GM23338 (cell line): ENCODE measurements around the gene THNSL1. TPM values are rescaled to one million over a fixed set of nuclear protein-coding genes. Genes with fewer than 3 reads are reported as not detected.

Experiments used
- ATAC-seq: fragments of 200-7000 bp; cut with Tn5 transposase; 3 replicates; pipeline ENCODE4 v1.9.1; 2020
- DNase-seq: peaks from one replicate; pipeline ENCODE4 v3.0.0-alpha.2; 2015; ENCODE audit warnings: low spot score
- H2AFZ ChIP-seq: fragments of 200-600 bp; sonication (generic); 2 replicates; pipeline ENCODE4 v1.8.0; 2016; ENCODE audit warnings: antibody characterized with exemption, mild to moderate bottlenecking, moderate library complexity
- H3F3A ChIP-seq: fragments of 200-600 bp; sonication (generic); replicated peaks from 2 replicates; pipeline ENCODE4 v1.8.0; 2017; ENCODE audit warnings: antibody characterized with exemption, mixed run types, low read depth
- H3K27ac ChIP-seq: fragments of 200-600 bp; sonication (generic); 2 replicates; pipeline ENCODE4 v1.6.1; 2016; ENCODE audit warnings: low read depth
- H3K27me3 ChIP-seq: fragments of 200-600 bp; sonication (generic); 2 replicates; pipeline ENCODE4 v1.8.0; 2016; ENCODE audit warnings: mild to moderate bottlenecking, mixed run types, moderate library complexity; ENCODE audit not compliant: insufficient read depth
- H3K36me3 ChIP-seq: fragments of 200-600 bp; sonication (generic); 2 replicates; pipeline ENCODE4 v1.8.0; 2016; ENCODE audit warnings: mild to moderate bottlenecking; ENCODE audit not compliant: insufficient read depth
- H3K4me1 ChIP-seq: fragments of 200-600 bp; sonication (generic); 2 replicates; pipeline ENCODE4 v1.8.0; 2016; ENCODE audit warnings: mild to moderate bottlenecking, moderate library complexity; ENCODE audit not compliant: insufficient read depth
- H3K4me2 ChIP-seq: fragments of 200-600 bp; sonication (generic); 2 replicates; pipeline ENCODE4 v1.7.1; 2017; ENCODE audit warnings: mixed run types
- H3K4me3 ChIP-seq: fragments of 200-600 bp; sonication (generic); 2 replicates; pipeline ENCODE4 v1.6.1; 2016; ENCODE audit warnings: mixed run types
- H3K79me2 ChIP-seq: fragments of 200-600 bp; sonication (generic); replicated peaks from 2 replicates; pipeline ENCODE4 v1.8.0; 2017; ENCODE audit warnings: mild to moderate bottlenecking; ENCODE audit not compliant: insufficient read depth
- H3K9me2 ChIP-seq: fragments of 200-600 bp; sonication (generic); 2 replicates; pipeline ENCODE4 v1.8.0; 2017; ENCODE audit not compliant: insufficient read depth
- H4K20me1 ChIP-seq: fragments of 200-600 bp; sonication (generic); replicated peaks from 2 replicates; pipeline ENCODE4 v1.8.0; 2017; ENCODE audit warnings: mild to moderate bottlenecking; ENCODE audit not compliant: insufficient read depth
- H3K27ac Mint-ChIP-seq: 2 replicates; pipeline ENCODE4 v1.8.0; 2020; ENCODE audit warnings: inconsistent platforms, mild to moderate bottlenecking, moderate library complexity, mixed read lengths
- H3K27me3 Mint-ChIP-seq: 3 replicates; pipeline ENCODE4 v1.8.0; 2022; ENCODE audit warnings: low read depth, mild to moderate bottlenecking, moderate library complexity, mixed read lengths, inconsistent platforms; ENCODE audit not compliant: insufficient read depth, poor library complexity
- H3K36me3 Mint-ChIP-seq: 3 replicates; pipeline ENCODE4 v1.8.0; 2021; ENCODE audit warnings: low read depth, mild to moderate bottlenecking, inconsistent platforms, moderate library complexity, mixed read lengths
- H3K4me1 Mint-ChIP-seq: 3 replicates; pipeline ENCODE4 v1.8.0; 2020; ENCODE audit warnings: mild to moderate bottlenecking, inconsistent platforms, mixed read lengths
- H3K4me3 Mint-ChIP-seq: 3 replicates; pipeline ENCODE4 v1.8.0; 2021; ENCODE audit warnings: moderate library complexity, mild to moderate bottlenecking, inconsistent platforms, mixed read lengths
- H3K9me3 Mint-ChIP-seq: 3 replicates; pipeline ENCODE4 v1.8.0; 2020; ENCODE audit warnings: moderate library complexity, mild to moderate bottlenecking, inconsistent platforms, mixed read lengths
- CREB1 ChIP-seq: fragments of 250-450 bp; sonication (Bioruptor Pico); IDR thresholded peaks from 2 replicates; pipeline ENCODE4 v1.5.0; 2020; ENCODE audit warnings: low read depth, mild to moderate bottlenecking, moderate library complexity
- EZH2 ChIP-seq: fragments of 200-600 bp; sonication (generic); IDR thresholded peaks from one replicate; pipeline ENCODE4 v1.8.0; 2017; ENCODE audit warnings: antibody characterized with exemption, mild to moderate bottlenecking, low read depth; ENCODE audit not compliant: unreplicated experiment
- EZH2phosphoT487 ChIP-seq: fragments of 200-600 bp; sonication (generic); IDR thresholded peaks from one replicate; pipeline ENCODE4 v1.8.1; 2018; ENCODE audit warnings: antibody characterized with exemption; ENCODE audit not compliant: unreplicated experiment
- JUNB ChIP-seq: IDR thresholded peaks from one replicate; pipeline ENCODE4 v1.6.1; 2016; ENCODE audit warnings: antibody characterized with exemption; ENCODE audit not compliant: unreplicated experiment
- NANOG ChIP-seq: IDR thresholded peaks from 2 replicates; pipeline ENCODE4 v1.6.1; 2016; ENCODE audit warnings: antibody characterized with exemption, borderline replicate concordance
- POLR2AphosphoS5 ChIP-seq: IDR thresholded peaks from 2 replicates; pipeline ENCODE4 v1.6.1; 2016; ENCODE audit warnings: antibody characterized with exemption, low read depth
- REST ChIP-seq: IDR thresholded peaks from one replicate; pipeline ENCODE4 v1.6.1; 2018; ENCODE audit warnings: antibody characterized with exemption; ENCODE audit not compliant: unreplicated experiment
- STAT1 ChIP-seq: IDR thresholded peaks from one replicate; pipeline ENCODE4 v1.6.1; 2016; ENCODE audit warnings: antibody characterized with exemption; ENCODE audit not compliant: unreplicated experiment
- ZNF114 ChIP-seq: fragments of 250-450 bp; sonication (Bioruptor Pico); IDR thresholded peaks from 2 replicates; pipeline ENCODE4 v1.5.0; 2020; ENCODE audit warnings: mild to moderate bottlenecking, moderate library complexity
- ZNF331 ChIP-seq: fragments of 250-450 bp; sonication (Bioruptor Pico); IDR thresholded peaks from 2 replicates; pipeline ENCODE4 v1.5.0; 2020; ENCODE audit warnings: low read depth, mild to moderate bottlenecking, moderate library complexity
- polyA plus RNA-seq: library from polyadenylated mRNA; unstranded; fragments of >200 nt; fragmentation: Nextera tagmentation; extraction: Ambion mirVana; gene quantifications from 2 replicates; pipeline ENCODE4 v1.2.1, GENCODE V29; 2016
- total RNA-seq: library from RNA; depleted of rRNA; stranded (reverse); fragments of >200 nt; shearing (Covaris generic); gene quantifications from 2 replicates; pipeline ENCODE4 v1.2.3, GENCODE V29; 2014
- TF ChIP-seq, protein P1 (sequence below): fragments of 250-450 bp; sonication (Bioruptor Pico); IDR thresholded peaks from 2 replicates; pipeline ENCODE4 v1.5.0; 2020; ENCODE audit warnings: mild to moderate bottlenecking, moderate library complexity
- TF ChIP-seq, protein P2 (sequence below): IDR thresholded peaks from 2 replicates; pipeline ENCODE4 v1.6.1; 2016; ENCODE audit warnings: antibody characterized with exemption
- TF ChIP-seq, protein P3 (sequence below), 2 experiments: fragments of 200-600 bp in 1 of 2; sonication (generic) in 1 of 2; conservative IDR thresholded peaks; 2 replicates each; pipeline versions ENCODE4 v1.5.1 to v1.6.1; 2016 to 2017; ENCODE audit warnings: antibody characterized with exemption in 2 of 2, low read depth in 2 of 2, mild to moderate bottlenecking in 2 of 2, moderate library complexity in 1 of 2

The THNSL1 gene
- total and polyA plus RNA-seq, 2 experiments from 2014 or later: 2.6 to 5.8 TPM

- Histone ChIP-seq H3K27me3 (no peaks in the 10 kb centered on the region), H2AFZ (no peak overlapping the region), H3K4me1 (no peaks in the 10 kb centered on the region), H3F3A (no peaks in the 10 kb centered on the region), H4K20me1 (no peaks in the 10 kb centered on the region), H3K27ac (no peak overlapping the region), H3K9me2 (no peaks in the 10 kb centered on the region), H3K4me2 (no peak overlapping the region), H3K36me3 (no peaks in the 10 kb centered on the region), H3K4me3 (no peak overlapping the region), H3K79me2 (no peaks in the 10 kb centered on the region)
- no peaks in the 10 kb centered on the region for H3K4me1 Mint-ChIP-seq
- H3K4me3 Mint-ChIP-seq: no peak overlapping the region
- H3K27ac Mint-ChIP-seq: no peak overlapping the region
- TF ChIP-seq, protein P1, sequence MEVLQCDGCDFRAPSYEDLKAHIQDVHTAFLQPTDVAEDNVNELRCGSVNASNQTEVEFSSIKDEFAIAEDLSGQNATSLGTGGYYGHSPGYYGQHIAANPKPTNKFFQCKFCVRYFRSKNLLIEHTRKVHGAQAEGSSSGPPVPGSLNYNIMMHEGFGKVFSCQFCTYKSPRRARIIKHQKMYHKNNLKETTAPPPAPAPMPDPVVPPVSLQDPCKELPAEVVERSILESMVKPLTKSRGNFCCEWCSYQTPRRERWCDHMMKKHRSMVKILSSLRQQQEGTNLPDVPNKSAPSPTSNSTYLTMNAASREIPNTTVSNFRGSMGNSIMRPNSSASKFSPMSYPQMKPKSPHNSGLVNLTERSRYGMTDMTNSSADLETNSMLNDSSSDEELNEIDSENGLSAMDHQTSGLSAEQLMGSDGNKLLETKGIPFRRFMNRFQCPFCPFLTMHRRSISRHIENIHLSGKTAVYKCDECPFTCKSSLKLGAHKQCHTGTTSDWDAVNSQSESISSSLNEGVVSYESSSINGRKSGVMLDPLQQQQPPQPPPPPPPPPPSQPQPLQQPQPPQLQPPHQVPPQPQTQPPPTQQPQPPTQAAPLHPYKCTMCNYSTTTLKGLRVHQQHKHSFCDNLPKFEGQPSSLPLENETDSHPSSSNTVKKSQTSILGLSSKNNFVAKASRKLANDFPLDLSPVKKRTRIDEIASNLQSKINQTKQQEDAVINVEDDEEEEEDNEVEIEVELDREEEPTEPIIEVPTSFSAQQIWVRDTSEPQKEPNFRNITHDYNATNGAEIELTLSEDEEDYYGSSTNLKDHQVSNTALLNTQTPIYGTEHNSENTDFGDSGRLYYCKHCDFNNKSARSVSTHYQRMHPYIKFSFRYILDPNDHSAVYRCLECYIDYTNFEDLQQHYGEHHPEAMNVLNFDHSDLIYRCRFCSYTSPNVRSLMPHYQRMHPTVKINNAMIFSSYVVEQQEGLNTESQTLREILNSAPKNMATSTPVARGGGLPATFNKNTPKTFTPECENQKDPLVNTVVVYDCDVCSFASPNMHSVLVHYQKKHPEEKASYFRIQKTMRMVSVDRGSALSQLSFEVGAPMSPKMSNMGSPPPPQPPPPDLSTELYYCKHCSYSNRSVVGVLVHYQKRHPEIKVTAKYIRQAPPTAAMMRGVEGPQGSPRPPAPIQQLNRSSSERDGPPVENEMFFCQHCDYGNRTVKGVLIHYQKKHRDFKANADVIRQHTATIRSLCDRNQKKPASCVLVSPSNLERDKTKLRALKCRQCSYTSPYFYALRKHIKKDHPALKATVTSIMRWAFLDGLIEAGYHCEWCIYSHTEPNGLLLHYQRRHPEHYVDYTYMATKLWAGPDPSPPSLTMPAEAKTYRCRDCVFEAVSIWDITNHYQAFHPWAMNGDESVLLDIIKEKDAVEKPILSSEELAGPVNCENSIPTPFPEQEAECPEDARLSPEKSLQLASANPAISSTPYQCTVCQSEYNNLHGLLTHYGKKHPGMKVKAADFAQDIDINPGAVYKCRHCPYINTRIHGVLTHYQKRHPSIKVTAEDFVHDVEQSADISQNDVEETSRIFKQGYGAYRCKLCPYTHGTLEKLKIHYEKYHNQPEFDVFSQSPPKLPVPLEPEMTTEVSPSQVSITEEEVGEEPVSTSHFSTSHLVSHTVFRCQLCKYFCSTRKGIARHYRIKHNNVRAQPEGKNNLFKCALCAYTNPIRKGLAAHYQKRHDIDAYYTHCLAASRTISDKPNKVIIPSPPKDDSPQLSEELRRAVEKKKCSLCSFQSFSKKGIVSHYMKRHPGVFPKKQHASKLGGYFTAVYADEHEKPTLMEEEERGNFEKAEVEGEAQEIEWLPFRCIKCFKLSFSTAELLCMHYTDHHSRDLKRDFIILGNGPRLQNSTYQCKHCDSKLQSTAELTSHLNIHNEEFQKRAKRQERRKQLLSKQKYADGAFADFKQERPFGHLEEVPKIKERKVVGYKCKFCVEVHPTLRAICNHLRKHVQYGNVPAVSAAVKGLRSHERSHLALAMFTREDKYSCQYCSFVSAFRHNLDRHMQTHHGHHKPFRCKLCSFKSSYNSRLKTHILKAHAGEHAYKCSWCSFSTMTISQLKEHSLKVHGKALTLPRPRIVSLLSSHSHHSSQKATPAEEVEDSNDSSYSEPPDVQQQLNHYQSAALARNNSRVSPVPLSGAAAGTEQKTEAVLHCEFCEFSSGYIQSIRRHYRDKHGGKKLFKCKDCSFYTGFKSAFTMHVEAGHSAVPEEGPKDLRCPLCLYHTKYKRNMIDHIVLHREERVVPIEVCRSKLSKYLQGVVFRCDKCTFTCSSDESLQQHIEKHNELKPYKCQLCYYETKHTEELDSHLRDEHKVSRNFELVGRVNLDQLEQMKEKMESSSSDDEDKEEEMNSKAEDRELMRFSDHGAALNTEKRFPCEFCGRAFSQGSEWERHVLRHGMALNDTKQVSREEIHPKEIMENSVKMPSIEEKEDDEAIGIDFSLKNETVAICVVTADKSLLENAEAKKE (CRISPR knock-in tag): no peak
- TF ChIP-seq EZH2 (no peak), CREB1 (CRISPR knock-in tag) (no peak), STAT1 (no peak), ZNF114 (CRISPR knock-in tag) (no peak), REST (no peak), ZNF331 (CRISPR knock-in tag) (no peak), POLR2AphosphoS5 (no peak), EZH2phosphoT487 (no peak), NANOG (no peak), JUNB (no peak)
- TF ChIP-seq, protein P2, sequence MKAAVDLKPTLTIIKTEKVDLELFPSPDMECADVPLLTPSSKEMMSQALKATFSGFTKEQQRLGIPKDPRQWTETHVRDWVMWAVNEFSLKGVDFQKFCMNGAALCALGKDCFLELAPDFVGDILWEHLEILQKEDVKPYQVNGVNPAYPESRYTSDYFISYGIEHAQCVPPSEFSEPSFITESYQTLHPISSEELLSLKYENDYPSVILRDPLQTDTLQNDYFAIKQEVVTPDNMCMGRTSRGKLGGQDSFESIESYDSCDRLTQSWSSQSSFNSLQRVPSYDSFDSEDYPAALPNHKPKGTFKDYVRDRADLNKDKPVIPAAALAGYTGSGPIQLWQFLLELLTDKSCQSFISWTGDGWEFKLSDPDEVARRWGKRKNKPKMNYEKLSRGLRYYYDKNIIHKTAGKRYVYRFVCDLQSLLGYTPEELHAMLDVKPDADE: no peak
- TF ChIP-seq, protein P3, sequence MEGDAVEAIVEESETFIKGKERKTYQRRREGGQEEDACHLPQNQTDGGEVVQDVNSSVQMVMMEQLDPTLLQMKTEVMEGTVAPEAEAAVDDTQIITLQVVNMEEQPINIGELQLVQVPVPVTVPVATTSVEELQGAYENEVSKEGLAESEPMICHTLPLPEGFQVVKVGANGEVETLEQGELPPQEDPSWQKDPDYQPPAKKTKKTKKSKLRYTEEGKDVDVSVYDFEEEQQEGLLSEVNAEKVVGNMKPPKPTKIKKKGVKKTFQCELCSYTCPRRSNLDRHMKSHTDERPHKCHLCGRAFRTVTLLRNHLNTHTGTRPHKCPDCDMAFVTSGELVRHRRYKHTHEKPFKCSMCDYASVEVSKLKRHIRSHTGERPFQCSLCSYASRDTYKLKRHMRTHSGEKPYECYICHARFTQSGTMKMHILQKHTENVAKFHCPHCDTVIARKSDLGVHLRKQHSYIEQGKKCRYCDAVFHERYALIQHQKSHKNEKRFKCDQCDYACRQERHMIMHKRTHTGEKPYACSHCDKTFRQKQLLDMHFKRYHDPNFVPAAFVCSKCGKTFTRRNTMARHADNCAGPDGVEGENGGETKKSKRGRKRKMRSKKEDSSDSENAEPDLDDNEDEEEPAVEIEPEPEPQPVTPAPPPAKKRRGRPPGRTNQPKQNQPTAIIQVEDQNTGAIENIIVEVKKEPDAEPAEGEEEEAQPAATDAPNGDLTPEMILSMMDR (conservative IDR thresholded peaks at IDR 0.05; ENCODE audit: low read depth in 2 of 2): no peak
- no peak for DNase-seq
- peaks cover 2% of the 10 kb centered on the region for H3K27me3 Mint-ChIP-seq
- H3K9me3 Mint-ChIP-seq: no peaks in the 10 kb centered on the region
- H3K36me3 Mint-ChIP-seq: no peaks in the 10 kb centered on the region
- no peak for ATAC-seq
Observed at GRCh38 chr10:24992512-24993133, 23.8 kb upstream of the THNSL1 start.
